PC-9 (cell line): ENCODE data around the gene HOXC10. TPM values are rescaled to one million over a fixed set of nuclear protein-coding genes. Genes with fewer than 3 reads are reported as not detected.

ENCODE experiments used
- BruUV-seq: library from RNA; stranded (reverse); fragments of 400-500 nt; replicated peaks from 2 replicates; lab custom pipeline; 2021; lab: Mats Ljungman, UMichigan
- CTCF ChIA-PET: fragments of 300-600 bp; sonication (Branson Sonifier 250); formaldehyde crosslinking; loops from one replicate; lab custom pipeline; 2022; ENCODE audit warnings: antibody characterized with exemption; lab: Charles Lee
- POLR2A ChIA-PET: fragments of 300-600 bp; sonication (Branson Sonifier 250); formaldehyde crosslinking; loops from one replicate; lab custom pipeline; 2022; ENCODE audit warnings: antibody characterized with exemption; ENCODE audit not compliant: unreplicated experiment; lab: Charles Lee
- DNase-seq, 2 experiments: peaks; one replicate each; pipeline versions ENCODE4 v3.0.0 to v3.0.0-alpha.2; 2015 to 2022; ENCODE audit warnings: mixed read lengths in 1 of 2
- H2AFZ ChIP-seq: fragments of 200-600 bp; sonication (generic); 2 replicates; pipeline ENCODE4 v1.8.1; 2017; ENCODE audit warnings: antibody characterized with exemption
- H3F3A ChIP-seq: fragments of 200-600 bp; sonication (generic); 2 replicates; pipeline ENCODE4 v1.8.1; 2017; ENCODE audit warnings: antibody characterized with exemption, mild to moderate bottlenecking, low read depth; ENCODE audit not compliant: insufficient read depth
- H3K27ac ChIP-seq: fragments of 200-600 bp; sonication (generic); 2 replicates; pipeline ENCODE4 v1.6.1; 2016; ENCODE audit warnings: mixed run types
- H3K27me3 ChIP-seq: fragments of 200-600 bp; sonication (generic); 2 replicates; pipeline ENCODE4 v1.6.1; 2016; ENCODE audit warnings: low read depth, mixed run types; ENCODE audit not compliant: insufficient read depth
- H3K36me3 ChIP-seq: fragments of 200-600 bp; sonication (generic); 2 replicates; pipeline ENCODE4 v1.6.1; 2016; ENCODE audit warnings: low read depth, mixed run types
- H3K4me1 ChIP-seq: fragments of 200-600 bp; sonication (generic); replicated peaks from 2 replicates; pipeline ENCODE4 v1.6.1; 2016; ENCODE audit warnings: mixed run types; ENCODE audit not compliant: insufficient read depth
- H3K4me2 ChIP-seq: fragments of 200-600 bp; sonication (generic); 2 replicates; pipeline ENCODE4 v1.6.1; 2017; ENCODE audit warnings: mixed run types
- H3K4me3 ChIP-seq: fragments of 200-600 bp; sonication (generic); 2 replicates; pipeline ENCODE4 v1.6.1; 2016; ENCODE audit warnings: mixed run types
- H3K79me2 ChIP-seq: fragments of 200-600 bp; sonication (generic); 2 replicates; pipeline ENCODE4 v1.6.1; 2017; ENCODE audit warnings: low read depth, mixed run types
- H3K9me2 ChIP-seq: fragments of 200-600 bp; sonication (generic); 2 replicates; pipeline ENCODE4 v1.8.1; 2017; ENCODE audit warnings: mild to moderate bottlenecking; ENCODE audit not compliant: insufficient read depth
- H3K9me3 ChIP-seq: fragments of 200-600 bp; sonication (generic); 2 replicates; pipeline ENCODE4 v1.8.1; 2016; ENCODE audit warnings: low read depth; ENCODE audit not compliant: insufficient read depth
- H4K20me1 ChIP-seq: fragments of 200-600 bp; sonication (generic); 2 replicates; pipeline ENCODE4 v1.8.1; 2017; ENCODE audit not compliant: insufficient read depth
- CTCF ChIP-seq: fragments of 200-600 bp; sonication (generic); conservative IDR thresholded peaks from 2 replicates; pipeline ENCODE4 v1.6.1; 2017; ENCODE audit warnings: mixed run types, antibody characterized with exemption, mild to moderate bottlenecking, moderate library complexity
- EZH2 ChIP-seq: fragments of 200-600 bp; sonication (generic); IDR thresholded peaks from 2 replicates; pipeline ENCODE4 v1.8.0; 2017; ENCODE audit warnings: antibody characterized with exemption, low read depth
- intact Hi-C: fragments of 100-400 bp; cut with micrococcal nuclease; formaldehyde crosslinking; loops from one replicate; pipeline ENCODE4 v1.10.0; 2022; ENCODE audit not compliant: unreplicated experiment
- total RNA-seq: library from RNA; stranded (reverse); gene quantifications from 2 replicates; pipeline ENCODE4 v1.2.3, GENCODE V29; 2021

HOXC10 gene
- total RNA-seq, 1 experiment from 2014 or later, result 1.1 TPM

- peaks cover 12% of the 10 kb centered on the region; the same call in 1 of the 2 replicates for H3K79me2 ChIP-seq
- H3K9me2 ChIP-seq, result no peaks in the 10 kb centered on the region
- H3K4me2 ChIP-seq, result no peak overlapping the region
- no peaks in the 10 kb centered on the region for H3K36me3 ChIP-seq
- no peaks in the 10 kb centered on the region for H3K27me3 ChIP-seq
- no peaks in the 10 kb centered on the region for H3K9me3 ChIP-seq
- no TSS peak for BruUV-seq
- TF ChIP-seq EZH2 (no peak), CTCF (no peak)
- intact Hi-C loops, result no loop called here
- peaks cover 14% of the 10 kb centered on the region; the same call in 1 of the 2 replicates for H3F3A ChIP-seq
- H3K4me1 ChIP-seq, result peaks cover 37% of the 10 kb centered on the region
- ChIA-PET CTCF (interaction anchor here (0.7 kb wide), 1 partner anchor 366 kb away, joined by 5 read pairs; no protein-coding TSS in a partner anchor), POLR2A (no interaction called here)
- no peaks in the 10 kb centered on the region for H4K20me1 ChIP-seq
- H3K4me3 ChIP-seq, result no peak overlapping the region
- H2AFZ ChIP-seq, result no peak overlapping the region
- DNase-seq, result no peak
- no peak overlapping the region for H3K27ac ChIP-seq
Observed at GRCh38 chr12:53992377-53992889, 7.5 kb downstream of the HOXC10 start.

GRCh38 chr12:53993162-53994008, 8.4 kb downstream of the HOXC10 start:
- Histone ChIP-seq H4K20me1 (no peaks in the 10 kb centered on the region), H3K4me3 (no peak overlapping the region), H3K79me2 (peaks cover 12% of the 10 kb centered on the region; the same call in 1 of the 2 replicates), H2AFZ (no peak overlapping the region), H3K4me1 (peaks cover 34% of the 10 kb centered on the region), H3K27me3 (no peaks in the 10 kb centered on the region), H3K9me3 (no peaks in the 10 kb centered on the region), H3F3A (peaks cover 14% of the 10 kb centered on the region; the same call in 1 of the 2 replicates), H3K27ac (no peak overlapping the region), H3K9me2 (no peaks in the 10 kb centered on the region), H3K4me2 (peak overlapping the region; percentile 79; the same call in 1 of the 2 replicates), H3K36me3 (no peaks in the 10 kb centered on the region)
- DNase-seq, result no peak
- ChIA-PET CTCF (no interaction called here), POLR2A (no interaction called here)
- no peak for TF ChIP-seq EZH2
- TF ChIP-seq CTCF, result no peak
- intact Hi-C loops, result no loop called here
- BruUV-seq, result no TSS peak

- no TSS peak for BruUV-seq
- TF ChIP-seq CTCF, result no peak
- no peak for TF ChIP-seq EZH2
- H3K4me3 ChIP-seq, result no peak overlapping the region; the same call in 1 of the 2 replicates
- H2AFZ ChIP-seq, result no peak overlapping the region
- intact Hi-C loops, result no loop called here
- peaks cover 12% of the 10 kb centered on the region; the same call in 1 of the 2 replicates for H3K79me2 ChIP-seq
- H3K27ac ChIP-seq, result 0 out of 2 replicates have a peak overlapping the region, but pooled peaks have one; percentile 89
- no peak for DNase-seq
- peak overlapping the region; percentile 79; the same call in 1 of the 2 replicates for H3K4me2 ChIP-seq
- peaks cover 28% of the 10 kb centered on the region for H3K4me1 ChIP-seq
- H3K36me3 ChIP-seq, result no peaks in the 10 kb centered on the region
- no peaks in the 10 kb centered on the region for H3K9me3 ChIP-seq
- no peaks in the 10 kb centered on the region for H3K9me2 ChIP-seq
- ChIA-PET POLR2A (no interaction called here), CTCF (no interaction called here)
- peaks cover 14% of the 10 kb centered on the region; the same call in 1 of the 2 replicates for H3F3A ChIP-seq
- H3K27me3 ChIP-seq, result no peaks in the 10 kb centered on the region
- H4K20me1 ChIP-seq, result no peaks in the 10 kb centered on the region
Observed at GRCh38 chr12:53994009-53994263, 9.0 kb downstream of the HOXC10 start.
